HepG2 (cell line): ENCODE results near the gene MPIG6B. TPM values are rescaled to one million over a fixed set of nuclear protein-coding genes. Genes with fewer than 3 reads are reported as not detected.

ENCODE experiments used
- CENPX ChIP-seq: sonication (generic); formaldehyde crosslinking; IDR thresholded peaks from 2 replicates; pipeline ENCODE4 v1.9.0; 2021; ENCODE audit warnings: mild to moderate bottlenecking, missing genetic modification reagents, moderate library complexity
- CREB1 ChIP-seq, 2 experiments: fragments of 450-650 bp in 1 of 2; IDR thresholded peaks; 2 replicates each; pipeline ENCODE4 v1.6.1; 2016 to 2017; ENCODE audit warnings: control low read depth in 1 of 2, mild to moderate bottlenecking in 1 of 2, missing compliant biosample characterization in 1 of 2, missing genetic modification characterization in 1 of 2
- DRAP1 ChIP-seq: IDR thresholded peaks from 2 replicates; pipeline ENCODE4 v1.6.1; 2016; ENCODE audit warnings: missing genetic modification reagents, missing compliant biosample characterization
- FUBP1 ChIP-seq: sonication (generic); formaldehyde crosslinking; IDR thresholded peaks from 2 replicates; pipeline ENCODE4 v1.5.1; 2020; ENCODE audit warnings: missing genetic modification reagents, mild to moderate bottlenecking, borderline replicate concordance
- HOXA5 ChIP-seq: sonication (generic); formaldehyde crosslinking; IDR thresholded peaks from 2 replicates; pipeline ENCODE4 v1.4.0; 2020; ENCODE audit warnings: missing genetic modification reagents
- IKZF1 ChIP-seq: fragments of 450-650 bp; IDR thresholded peaks from 2 replicates; pipeline ENCODE4 v1.7.1; 2016
- NRL ChIP-seq: sonication (generic); formaldehyde crosslinking; IDR thresholded peaks from 2 replicates; pipeline ENCODE4 v1.5.0; 2020; ENCODE audit warnings: missing genetic modification reagents, mild to moderate bottlenecking, moderate library complexity, borderline replicate concordance
- PRPF4 ChIP-seq: fragments of 200-400 bp; formaldehyde crosslinking; IDR thresholded peaks from 2 replicates; pipeline ENCODE4 v1.6.1; 2016; ENCODE audit warnings: low read length, low read depth; ENCODE audit not compliant: poor library complexity, severe bottlenecking
- SOX6 ChIP-seq, 2 experiments: fragments of 450-650 bp in 1 of 2; sonication (generic) in 1 of 2; formaldehyde crosslinking in 1 of 2; IDR thresholded peaks; 2 replicates each; pipeline versions ENCODE4 v1.4.0 to v1.6.1; 2017 to 2020; ENCODE audit warnings: antibody characterized with exemption in 1 of 2, mild to moderate bottlenecking in 1 of 2, missing genetic modification reagents in 1 of 2
- SP2 ChIP-seq: sonication (generic); formaldehyde crosslinking; IDR thresholded peaks from 2 replicates; pipeline ENCODE4 v1.5.1; 2020; ENCODE audit warnings: mild to moderate bottlenecking, missing genetic modification reagents
- ZKSCAN1 ChIP-seq: fragments of 150-350 bp; IDR thresholded peaks from 2 replicates; pipeline ENCODE4 v1.6.1; 2014; ENCODE audit warnings: low read length
- ZNF17 ChIP-seq: sonication (generic); formaldehyde crosslinking; IDR thresholded peaks from 2 replicates; pipeline ENCODE4 v1.5.0; 2020; ENCODE audit warnings: mild to moderate bottlenecking, missing genetic modification reagents
- ZNF326 ChIP-seq: sonication (generic); formaldehyde crosslinking; IDR thresholded peaks from 2 replicates; pipeline ENCODE4 v1.4.0; 2020; ENCODE audit warnings: missing genetic modification reagents, borderline replicate concordance
- ZNF354B ChIP-seq: sonication (generic); formaldehyde crosslinking; IDR thresholded peaks from 2 replicates; pipeline ENCODE4 v1.8.0; 2022; ENCODE audit warnings: mild to moderate bottlenecking, missing genetic modification reagents
- ZNF660 ChIP-seq: sonication (generic); formaldehyde crosslinking; IDR thresholded peaks from 2 replicates; pipeline ENCODE4 v1.5.1; 2020; ENCODE audit warnings: mild to moderate bottlenecking, low read depth, missing genetic modification reagents, borderline replicate concordance
- ZNF776 ChIP-seq: sonication (generic); formaldehyde crosslinking; IDR thresholded peaks from 2 replicates; pipeline ENCODE4 v1.4.0; 2020; ENCODE audit warnings: mild to moderate bottlenecking, missing genetic modification reagents
- polyA plus RNA-seq, 8 experiments: library from polyadenylated mRNA; depleted of rRNA in 3 of 8; stranded (reverse) in 7 of 8; unstranded in 1 of 8; fragments of >200 nt; fragmentation: Illumina TruSeq in 4 of 8; extraction: Trizol in 4 of 8; gene quantifications; 2 replicates each; pipeline versions ENCODE4 v1.2.1 to v1.2.3, GENCODE V29; 2011 to 2016; ENCODE audit warnings: low read depth in 4 of 8, missing spikeins in 1 of 8, mixed read lengths in 1 of 8; ENCODE audit not compliant: insufficient read depth in 1 of 8
- total RNA-seq, 5 experiments: library from RNA; depleted of rRNA; stranded (reverse); fragments of >200 nt; fragmentation: Illumina TruSeq; extraction: Trizol; gene quantifications; 2 replicates each; pipeline ENCODE4 v1.2.3, GENCODE V29; 2016; ENCODE audit warnings: low read depth in 1 of 5
- TF ChIP-seq, protein P1 (sequence below): sonication (generic); formaldehyde crosslinking; IDR thresholded peaks from 2 replicates; pipeline ENCODE4 v1.4.0; 2020; ENCODE audit warnings: mild to moderate bottlenecking, missing genetic modification reagents
- TF ChIP-seq, protein P2 (sequence below): sonication (generic); formaldehyde crosslinking; IDR thresholded peaks from 2 replicates; pipeline ENCODE4 v1.8.0; 2022; ENCODE audit warnings: low read depth, missing genetic modification reagents
- TF ChIP-seq, protein P3 (sequence below), 2 experiments: sonication (generic) in 1 of 2; formaldehyde crosslinking in 1 of 2; IDR thresholded peaks; 2 replicates each; pipeline versions ENCODE4 v1.4.0 to v1.6.1; 2018 to 2020; ENCODE audit warnings: missing genetic modification reagents in 2 of 2, borderline replicate concordance in 1 of 2, low read depth in 1 of 2, mild to moderate bottlenecking in 1 of 2, missing biosample characterization in 1 of 2

Gene MPIG6B
- total and polyA plus RNA-seq, 2 of the 13 experiments (the other 11 are each of a cell fraction or from before 2014, with no cell fraction given), result not detected

- TF ChIP-seq, protein P1, sequence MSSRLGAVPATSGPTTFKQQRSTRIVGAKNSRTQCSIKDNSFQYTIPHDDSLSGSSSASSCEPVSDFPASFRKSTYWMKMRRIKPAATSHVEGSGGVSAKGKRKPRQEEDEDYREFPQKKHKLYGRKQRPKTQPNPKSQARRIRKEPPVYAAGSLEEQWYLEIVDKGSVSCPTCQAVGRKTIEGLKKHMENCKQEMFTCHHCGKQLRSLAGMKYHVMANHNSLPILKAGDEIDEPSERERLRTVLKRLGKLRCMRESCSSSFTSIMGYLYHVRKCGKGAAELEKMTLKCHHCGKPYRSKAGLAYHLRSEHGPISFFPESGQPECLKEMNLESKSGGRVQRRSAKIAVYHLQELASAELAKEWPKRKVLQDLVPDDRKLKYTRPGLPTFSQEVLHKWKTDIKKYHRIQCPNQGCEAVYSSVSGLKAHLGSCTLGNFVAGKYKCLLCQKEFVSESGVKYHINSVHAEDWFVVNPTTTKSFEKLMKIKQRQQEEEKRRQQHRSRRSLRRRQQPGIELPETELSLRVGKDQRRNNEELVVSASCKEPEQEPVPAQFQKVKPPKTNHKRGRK (CRISPR knock-in tag), result 0 out of 2 replicates have a peak, but pooled peaks have one; percentile 6
- TF ChIP-seq ZNF17 (CRISPR knock-in tag), result no peak
- no peak for TF ChIP-seq IKZF1
- peak; percentile 80 for TF ChIP-seq CREB1 (IDR thresholded peaks at IDR 0.05)
- peak; percentile 89 for TF ChIP-seq CREB1 (CRISPR knock-in tag; IDR thresholded peaks at IDR 0.05)
- TF ChIP-seq ZNF776 (CRISPR knock-in tag), result peak; percentile 99
- TF ChIP-seq CENPX (CRISPR knock-in tag), result no peak
- TF ChIP-seq DRAP1 (CRISPR knock-in tag), result peak; percentile 60
- no peak for TF ChIP-seq ZNF326 (CRISPR knock-in tag)
- TF ChIP-seq, protein P2, sequence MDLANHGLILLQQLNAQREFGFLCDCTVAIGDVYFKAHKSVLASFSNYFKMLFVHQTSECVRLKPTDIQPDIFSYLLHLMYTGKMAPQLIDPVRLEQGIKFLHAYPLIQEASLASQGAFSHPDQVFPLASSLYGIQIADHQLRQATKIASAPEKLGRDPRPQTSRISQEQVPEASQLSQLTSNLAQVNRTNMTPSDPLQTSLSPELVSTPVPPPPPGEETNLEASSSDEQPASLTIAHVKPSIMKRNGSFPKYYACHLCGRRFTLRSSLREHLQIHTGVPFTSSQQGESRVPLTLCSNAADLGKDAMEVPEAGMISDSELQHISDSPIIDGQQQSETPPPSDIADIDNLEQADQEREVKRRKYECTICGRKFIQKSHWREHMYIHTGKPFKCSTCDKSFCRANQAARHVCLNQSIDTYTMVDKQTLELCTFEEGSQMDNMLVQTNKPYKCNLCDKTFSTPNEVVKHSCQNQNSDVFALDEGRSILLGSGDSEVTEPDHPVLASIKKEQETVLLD (CRISPR knock-in tag), result peak; percentile 91
- TF ChIP-seq, protein P3, sequence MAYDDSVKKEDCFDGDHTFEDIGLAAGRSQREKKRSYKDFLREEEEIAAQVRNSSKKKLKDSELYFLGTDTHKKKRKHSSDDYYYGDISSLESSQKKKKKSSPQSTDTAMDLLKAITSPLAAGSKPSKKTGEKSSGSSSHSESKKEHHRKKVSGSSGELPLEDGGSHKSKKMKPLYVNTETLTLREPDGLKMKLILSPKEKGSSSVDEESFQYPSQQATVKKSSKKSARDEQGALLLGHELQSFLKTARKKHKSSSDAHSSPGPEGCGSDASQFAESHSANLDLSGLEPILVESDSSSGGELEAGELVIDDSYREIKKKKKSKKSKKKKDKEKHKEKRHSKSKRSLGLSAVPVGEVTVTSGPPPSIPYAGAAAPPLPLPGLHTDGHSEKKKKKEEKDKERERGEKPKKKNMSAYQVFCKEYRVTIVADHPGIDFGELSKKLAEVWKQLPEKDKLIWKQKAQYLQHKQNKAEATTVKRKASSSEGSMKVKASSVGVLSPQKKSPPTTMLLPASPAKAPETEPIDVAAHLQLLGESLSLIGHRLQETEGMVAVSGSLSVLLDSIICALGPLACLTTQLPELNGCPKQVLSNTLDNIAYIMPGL (CRISPR knock-in tag; IDR thresholded peaks at IDR 0.05; ENCODE audit: borderline replicate concordance in 1 of 2, low read depth in 1 of 2), result peak; percentile 42 to 74; a peak in 2 of 4 replicates
- peak; percentile 94; the same call in 1 of the 2 replicates for TF ChIP-seq ZNF660 (CRISPR knock-in tag)
- TF ChIP-seq ZKSCAN1, result no peak
- TF ChIP-seq HOXA5 (CRISPR knock-in tag), result 0 out of 2 replicates have a peak, but pooled peaks have one; percentile 48
- TF ChIP-seq ZNF354B (CRISPR knock-in tag), result peak; percentile 98
- TF ChIP-seq PRPF4, result peak; percentile 88
- TF ChIP-seq FUBP1 (CRISPR knock-in tag), result no peak
- TF ChIP-seq NRL, result peak; percentile 98
- TF ChIP-seq SP2 (CRISPR knock-in tag), result peak; percentile 96
- no peak for TF ChIP-seq SOX6 (IDR thresholded peaks at IDR 0.05)
- TF ChIP-seq SOX6 (CRISPR knock-in tag; IDR thresholded peaks at IDR 0.05), result peak; percentile 87
These were observed 16.6 kb downstream of the MPIG6B start, which contains the start of gene MSH5 (continued) for GRCh38 chr6:31739639-31740396.
